ENCODE data around the gene MAJIN.

Gene MAJIN

GRCh38 chr11:64933213-64933934, 38.5 kb downstream of the MAJIN start:
- no peak for DNase-seq (ENCODE audit: low read depth in 2 of 3, low spot score in 2 of 3)

DNA sequence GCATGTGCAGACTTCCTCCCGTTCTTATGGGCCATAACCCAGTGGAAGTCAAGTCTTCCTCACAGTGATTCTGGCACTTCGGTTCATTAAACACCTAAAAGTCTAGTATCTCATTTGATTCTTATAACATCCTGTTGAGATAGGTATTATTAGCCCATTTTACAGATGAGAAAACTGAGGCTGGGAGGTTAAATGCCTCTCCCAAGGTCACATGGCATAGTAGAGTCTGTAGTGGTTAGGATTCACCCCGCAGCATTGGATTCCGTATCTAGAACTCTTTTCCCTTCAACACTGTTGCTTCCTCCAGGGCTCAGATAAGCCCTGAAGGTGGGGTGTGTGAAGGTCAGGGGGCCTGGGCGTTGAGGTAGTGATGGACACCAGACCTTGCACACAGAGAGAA, 39.6 kb downstream of the MAJIN start:
- DNase-seq (ENCODE audit: low read depth in 2 of 3, low spot score in 2 of 3), result no peak

DNA sequence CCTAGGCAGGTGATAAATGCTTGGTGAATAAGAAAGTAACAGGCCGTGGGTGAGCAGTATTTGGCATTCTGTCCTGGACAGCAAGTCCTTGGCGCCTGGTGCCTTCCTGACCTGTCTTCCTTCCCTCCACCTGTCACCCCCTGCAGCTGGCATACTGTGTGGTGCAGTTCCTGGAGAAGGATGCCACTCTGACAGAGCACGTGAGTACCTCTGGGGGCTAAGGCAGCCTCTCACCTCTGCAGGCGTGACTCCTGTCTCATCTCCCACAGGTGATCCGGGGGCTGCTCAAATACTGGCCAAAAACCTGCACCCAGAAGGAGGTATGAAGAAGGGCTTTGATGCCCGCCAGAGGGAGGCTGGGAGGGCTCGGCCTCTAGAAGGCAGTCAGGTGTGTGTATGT, 40.6 kb downstream of the MAJIN start:
- DNase-seq (ENCODE audit: low read depth in 2 of 3, low spot score in 2 of 3), result no peak

DNA sequence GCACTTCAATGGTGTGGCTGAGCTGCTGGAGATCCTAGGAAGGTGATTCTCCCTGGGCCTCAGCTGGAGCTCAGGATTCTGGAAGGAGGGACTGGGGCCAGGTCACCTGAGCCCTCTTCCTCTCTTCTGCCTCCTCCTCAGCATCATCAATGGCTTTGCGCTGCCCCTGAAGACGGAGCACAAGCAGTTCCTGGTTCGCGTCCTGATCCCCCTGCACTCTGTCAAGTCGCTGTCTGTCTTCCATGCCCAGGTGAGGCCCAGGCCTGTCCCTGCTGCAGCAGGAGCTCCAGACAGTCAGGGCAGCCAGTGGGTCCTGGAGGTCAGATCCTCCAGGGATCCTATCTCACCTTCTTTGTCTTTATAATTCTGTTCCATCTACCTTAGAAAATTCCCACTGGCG, 41.6 kb downstream of the MAJIN start:
- DNase-seq (ENCODE audit: low read depth in 2 of 3, low spot score in 2 of 3), result no peak

- no peak for DNase-seq (ENCODE audit: low read depth in 2 of 3, low spot score in 2 of 3)
These were observed 42.3 kb downstream of the MAJIN start for GRCh38 chr11:64929625-64930024.

- no peak for DNase-seq (ENCODE audit: low read depth in 2 of 3, low spot score in 2 of 3)
These were observed 43.0 kb downstream of the MAJIN start for GRCh38 chr11:64928957-64929356.

DNA sequence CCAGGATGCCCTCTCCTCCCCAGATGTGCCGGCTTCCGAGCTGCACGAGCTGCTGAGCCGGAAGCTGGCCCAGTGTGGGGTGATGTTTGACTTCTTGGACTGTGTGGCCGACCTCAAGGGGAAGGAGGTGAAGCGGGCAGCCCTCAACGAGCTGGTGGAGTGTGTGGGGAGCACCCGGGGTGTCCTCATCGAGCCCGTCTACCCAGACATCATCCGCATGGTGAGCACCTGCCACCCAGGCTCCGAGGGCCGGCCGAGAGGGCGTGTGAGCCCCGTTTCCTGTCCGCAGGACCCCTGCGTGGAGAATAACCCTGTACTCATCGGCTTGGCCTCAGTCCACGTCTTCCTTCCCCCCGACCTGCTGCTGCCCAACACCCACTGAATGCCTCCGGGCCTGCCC, 45.2 kb downstream of the MAJIN start:
- no peak for DNase-seq (ENCODE audit: low read depth in 2 of 3, low spot score in 2 of 3)

GRCh38 chr11:64925536-64926436, 46.1 kb downstream of the MAJIN start:
- DNase-seq (ENCODE audit: low read depth in 2 of 3, low spot score in 2 of 3), result no peak

- DNase-seq (ENCODE audit: low read depth in 2 of 3, low spot score in 2 of 3), result no peak
These were observed 47.0 kb downstream of the MAJIN start for GRCh38 chr11:64924910-64925284.

DNA sequence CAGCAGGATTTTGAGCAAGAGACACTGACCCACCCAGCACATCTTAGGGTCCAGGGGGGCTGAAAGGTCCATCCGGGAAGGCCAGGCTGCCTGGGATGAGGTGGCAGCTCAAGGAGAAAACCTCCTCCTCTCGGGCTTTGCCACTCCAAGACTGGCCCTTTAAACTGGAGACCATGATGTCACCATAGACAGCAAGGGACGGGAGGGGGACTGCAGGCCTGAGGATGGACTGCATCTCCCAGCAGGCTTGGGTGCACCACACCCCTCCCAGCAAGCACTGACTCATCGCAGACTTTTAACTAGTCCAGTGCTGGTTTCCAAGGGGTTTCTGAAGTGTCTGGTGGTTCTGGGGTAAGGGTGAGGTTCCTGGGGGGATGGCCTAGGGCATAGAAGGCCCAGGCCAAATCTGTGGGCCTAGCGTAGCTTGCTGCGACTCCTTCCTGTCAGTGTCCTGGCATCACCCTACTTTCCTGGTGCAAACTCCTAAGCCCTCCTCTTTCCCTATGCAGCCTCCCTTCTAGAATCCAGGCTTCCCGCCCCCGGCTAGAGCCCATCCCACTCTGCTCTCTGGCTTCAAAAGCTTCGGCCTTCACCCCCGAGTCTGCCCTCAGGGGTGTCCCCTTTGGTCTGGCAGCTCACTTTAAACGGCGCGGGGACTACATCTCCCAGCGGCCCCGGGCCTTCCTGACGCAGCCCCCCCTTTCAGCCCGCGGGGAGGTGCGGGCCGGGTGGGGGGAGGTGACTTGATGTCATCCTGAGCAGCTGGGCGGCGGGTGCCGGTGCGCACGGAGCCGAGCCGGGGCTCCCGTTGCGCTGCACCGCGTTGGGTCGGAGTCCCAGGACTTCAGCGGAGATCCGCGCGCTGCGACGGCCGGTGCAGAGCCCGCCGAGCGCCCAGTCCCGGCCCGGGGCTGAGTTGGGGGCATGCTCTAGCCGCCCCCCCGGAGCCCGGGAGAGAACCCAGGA, 47.7 kb downstream of the MAJIN start, which contains the start of gene PPP2R5B:
Gene PPP2R5B (plus strand): TSS at position 746 of the 966 bp plus-strand sequence. CDS start 1,046 bp downstream, outside the sequence.
- peak; percentile 71 to 76 (median 74) for DNase-seq (ENCODE audit: low read depth in 2 of 3, low spot score in 2 of 3)

GRCh38 chr11:64923151-64923661, 48.7 kb downstream of the MAJIN start:
- no peak for DNase-seq (ENCODE audit: low read depth in 2 of 3, low spot score in 2 of 3)

GRCh38 chr11:64921384-64921783, 50.5 kb downstream of the MAJIN start:
- no peak for DNase-seq (ENCODE audit: low read depth in 2 of 3, low spot score in 2 of 3)

GRCh38 chr11:64920124-64920523, 51.8 kb downstream of the MAJIN start:
- DNase-seq (ENCODE audit: low read depth in 2 of 3, low spot score in 2 of 3), result no peak

DNA sequence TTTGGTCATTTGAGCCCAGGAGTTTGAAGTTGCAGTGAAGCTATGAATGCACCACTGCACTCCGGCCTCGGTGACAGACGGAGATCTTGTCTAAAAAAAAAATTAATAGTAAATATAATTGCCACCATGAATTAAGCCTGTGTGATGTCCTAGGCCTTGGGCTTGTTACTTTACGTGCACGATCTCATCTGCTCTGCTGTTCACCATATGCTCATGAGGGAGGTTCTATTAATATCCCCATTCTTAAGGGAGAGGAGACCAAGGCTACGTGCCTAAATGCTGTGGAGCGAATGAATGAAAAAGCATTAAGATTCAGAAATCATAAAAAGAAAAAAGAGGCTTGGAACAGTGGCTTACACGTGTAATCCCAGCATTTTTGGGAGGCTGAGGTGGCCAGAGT, 52.3 kb downstream of the MAJIN start:
- no peak for DNase-seq (ENCODE audit: low read depth in 2 of 3, low spot score in 2 of 3)

DNA sequence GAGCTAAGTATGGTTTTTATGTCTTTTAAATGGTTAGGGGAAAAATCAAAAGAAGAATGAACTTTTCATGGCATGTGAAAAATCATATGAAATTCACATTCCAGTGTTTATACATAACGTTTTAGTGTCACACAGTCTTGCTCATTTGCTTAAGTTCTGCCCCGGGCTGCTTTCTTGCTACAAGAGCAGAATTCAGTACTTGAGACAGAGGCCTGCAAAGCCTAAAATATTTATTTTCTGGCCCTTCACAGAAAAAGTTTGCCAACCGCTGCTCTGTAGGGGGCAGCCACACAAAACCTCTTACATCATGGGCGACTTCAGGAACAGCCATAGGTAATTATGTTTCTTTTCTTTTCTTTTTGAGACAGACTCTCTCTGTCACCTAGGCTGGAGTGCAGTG, 53.9 kb downstream of the MAJIN start:
- no peak for DNase-seq (ENCODE audit: low read depth in 2 of 3, low spot score in 2 of 3)

DNA sequence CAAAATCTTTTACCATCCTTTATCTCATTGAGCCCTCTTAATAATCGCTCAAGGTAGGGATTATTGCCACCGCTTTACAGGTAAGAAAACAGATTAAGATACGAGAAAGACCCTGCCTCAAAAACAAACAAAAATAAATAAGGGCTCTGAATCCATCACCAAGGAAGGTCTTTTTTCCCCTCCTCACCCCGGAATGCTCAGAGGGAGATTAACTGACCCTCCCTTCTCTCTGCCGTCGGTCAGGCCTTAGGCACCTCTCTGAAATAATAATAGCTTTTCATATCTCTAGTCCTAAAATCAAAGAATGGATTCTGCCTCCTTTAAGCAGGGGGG, 54.3 kb downstream of the MAJIN start:
- DNase-seq (ENCODE audit: low read depth in 2 of 3, low spot score in 2 of 3), result no peak

- peak; percentile 94 to 96 (median 95) for DNase-seq (ENCODE audit: low read depth in 2 of 3, low spot score in 2 of 3)
These were observed 54.9 kb downstream of the MAJIN start, which contains the start of gene ATG2A for GRCh38 chr11:64916775-64917662. Gene ATG2A (minus strand): TSS chr11:64917209. CDS start chr11:64917135, 74 bp downstream.

- no peak for DNase-seq (ENCODE audit: low read depth in 2 of 3, low spot score in 2 of 3)
These were observed 55.7 kb downstream of the MAJIN start for GRCh38 chr11:64916040-64916774.

DNA sequence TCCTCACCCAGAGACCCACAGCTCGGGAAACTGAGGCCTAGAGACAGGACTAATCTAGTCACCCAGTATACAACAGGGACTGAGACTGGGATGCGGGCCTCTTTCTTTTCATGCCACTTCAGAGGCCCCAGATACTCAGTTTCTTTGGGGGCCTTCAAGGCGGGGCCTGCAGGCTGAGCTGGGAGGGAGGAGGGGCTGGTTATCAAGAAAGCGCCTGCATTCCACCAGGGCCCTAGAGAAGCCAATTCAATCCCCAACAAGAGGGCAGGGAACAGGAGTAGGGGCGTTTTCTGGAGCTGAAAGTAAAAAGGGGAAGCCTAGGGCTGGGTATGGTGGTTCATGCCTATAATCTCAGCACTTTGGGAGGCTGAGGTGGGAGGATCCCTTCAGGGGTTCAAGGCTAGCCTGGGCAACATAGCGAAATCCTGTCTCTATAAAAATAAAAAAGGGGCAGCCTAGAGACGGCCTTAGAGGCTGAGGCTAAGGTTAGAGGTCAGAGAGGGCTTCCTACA, 56.5 kb downstream of the MAJIN start:
- DNase-seq (ENCODE audit: low read depth in 2 of 3, low spot score in 2 of 3), result no peak
